Hepatocyte (in vitro differentiated cells): ENCODE data around the gene DBX1.

Experiments
- EZH2 ChIP-seq: fragments of 200-600 bp; sonication (generic); IDR thresholded peaks from 2 replicates; pipeline ENCODE4 v1.6.1; 2016; ENCODE audit warnings: antibody characterized with exemption, mild to moderate bottlenecking, borderline replicate concordance
- EZH2phosphoT487 ChIP-seq: fragments of 200-600 bp; sonication (generic); IDR thresholded peaks from one replicate; pipeline ENCODE4 v1.6.1; 2018; ENCODE audit warnings: antibody characterized with exemption, mild to moderate bottlenecking, low read depth, moderate library complexity; ENCODE audit not compliant: unreplicated experiment, severe bottlenecking
- TF ChIP-seq, protein P1 (sequence below): fragments of 200-600 bp; sonication (generic); IDR thresholded peaks from 2 replicates; pipeline ENCODE4 v1.5.1; 2016; ENCODE audit warnings: antibody characterized with exemption, mild to moderate bottlenecking; ENCODE audit not compliant: poor library complexity

DNA sequence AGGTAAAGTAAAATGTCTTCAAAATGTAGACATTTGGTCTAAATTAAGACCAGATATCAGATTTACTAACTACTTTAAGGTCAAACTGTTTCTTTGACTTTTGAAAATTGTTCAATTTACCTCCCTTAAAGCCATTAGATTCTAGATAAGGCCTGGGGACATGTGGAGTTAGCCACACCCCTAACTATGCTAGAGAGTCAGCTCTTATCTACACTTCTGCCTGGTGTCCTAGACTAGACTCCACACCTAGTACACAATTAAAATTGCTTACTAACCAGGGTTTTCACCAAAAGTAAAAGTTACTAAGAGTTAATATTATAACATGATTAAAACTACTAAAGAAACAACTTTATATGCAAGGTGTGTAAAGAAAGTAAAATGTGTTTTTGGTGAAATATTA lies 43.6 kb upstream of the DBX1 start:
- TF ChIP-seq, protein P1, sequence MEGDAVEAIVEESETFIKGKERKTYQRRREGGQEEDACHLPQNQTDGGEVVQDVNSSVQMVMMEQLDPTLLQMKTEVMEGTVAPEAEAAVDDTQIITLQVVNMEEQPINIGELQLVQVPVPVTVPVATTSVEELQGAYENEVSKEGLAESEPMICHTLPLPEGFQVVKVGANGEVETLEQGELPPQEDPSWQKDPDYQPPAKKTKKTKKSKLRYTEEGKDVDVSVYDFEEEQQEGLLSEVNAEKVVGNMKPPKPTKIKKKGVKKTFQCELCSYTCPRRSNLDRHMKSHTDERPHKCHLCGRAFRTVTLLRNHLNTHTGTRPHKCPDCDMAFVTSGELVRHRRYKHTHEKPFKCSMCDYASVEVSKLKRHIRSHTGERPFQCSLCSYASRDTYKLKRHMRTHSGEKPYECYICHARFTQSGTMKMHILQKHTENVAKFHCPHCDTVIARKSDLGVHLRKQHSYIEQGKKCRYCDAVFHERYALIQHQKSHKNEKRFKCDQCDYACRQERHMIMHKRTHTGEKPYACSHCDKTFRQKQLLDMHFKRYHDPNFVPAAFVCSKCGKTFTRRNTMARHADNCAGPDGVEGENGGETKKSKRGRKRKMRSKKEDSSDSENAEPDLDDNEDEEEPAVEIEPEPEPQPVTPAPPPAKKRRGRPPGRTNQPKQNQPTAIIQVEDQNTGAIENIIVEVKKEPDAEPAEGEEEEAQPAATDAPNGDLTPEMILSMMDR: no peak
- no peak for TF ChIP-seq EZH2
- TF ChIP-seq EZH2phosphoT487: no peak
